HG03378 (cell line): ENCODE data around the gene SEC22B.
"Not testable (repeated sequence)": the region's sequence is repeated elsewhere in the genome, so short reads cannot be mapped to it uniquely, and the experiment has no call there.

Experiments used
- ATAC-seq: cut with Tn5 transposase; IDR thresholded peaks from one replicate; pipeline ENCODE4 v1.9.1; 2021; ENCODE audit warnings: mild to moderate bottlenecking, moderate library complexity; ENCODE audit not compliant: unreplicated experiment

Gene SEC22B

GRCh38 chr1:120176092-120176855, at the start of gene SEC22B:
SEC22B (minus strand) TSS chr1:120176520; CDS start chr1:120176381, 139 bp downstream.
- peak; percentile 94 for ATAC-seq

GRCh38 chr1:120217933-120218332, 41.6 kb upstream of the SEC22B start:
- not testable (repeated sequence) for ATAC-seq

GRCh38 chr1:120217175-120217929, 41.0 kb upstream of the SEC22B start:
- ATAC-seq: not testable (repeated sequence)

GRCh38 chr1:120213606-120214005, 37.3 kb upstream of the SEC22B start:
- ATAC-seq: not testable (repeated sequence)

GRCh38 chr1:120210754-120211153, 34.4 kb upstream of the SEC22B start:
- not testable (repeated sequence) for ATAC-seq

GRCh38 chr1:120196863-120197775, 20.8 kb upstream of the SEC22B start:
- ATAC-seq: not testable (repeated sequence)

GRCh38 chr1:120188626-120189025, 12.3 kb upstream of the SEC22B start:
- not testable (repeated sequence) for ATAC-seq

- ATAC-seq: not testable (repeated sequence)
These were observed 5.9 kb upstream of the SEC22B start for GRCh38 chr1:120182176-120182707.

GRCh38 chr1:120179811-120180690, 3.7 kb upstream of the SEC22B start:
- ATAC-seq: not testable (repeated sequence)

GRCh38 chr1:120178799-120179756, 2.8 kb upstream of the SEC22B start:
- no peak for ATAC-seq

- ATAC-seq: not testable (repeated sequence)
These were observed 1.7 kb upstream of the SEC22B start for GRCh38 chr1:120178058-120178457.

- ATAC-seq: not testable (repeated sequence)
These were observed 632 bp downstream of the SEC22B start for GRCh38 chr1:120175688-120176087.

- ATAC-seq: not testable (repeated sequence)
These were observed 11.6 kb downstream of the SEC22B start for GRCh38 chr1:120164761-120165160.

GRCh38 chr1:120162015-120162414, 14.3 kb downstream of the SEC22B start:
- ATAC-seq: not testable (repeated sequence)

- ATAC-seq: not testable (repeated sequence)
These were observed 17.8 kb downstream of the SEC22B start for GRCh38 chr1:120158495-120158894.

GRCh38 chr1:120158086-120158485, 18.2 kb downstream of the SEC22B start:
- ATAC-seq: not testable (repeated sequence)

- ATAC-seq: not testable (repeated sequence)
These were observed 26.0 kb downstream of the SEC22B start for GRCh38 chr1:120150138-120150822.
